SK-N-MC (cell line): ENCODE data around the gene CDH18.

ENCODE experiments used
- DNase-seq: peaks from one replicate; pipeline ENCODE4 v3.0.0-alpha.2; 2011; ENCODE audit warnings: low read depth, low spot score
- H3K27ac ChIP-seq: fragments of 200-600 bp; sonication (generic); 2 replicates; pipeline ENCODE4 v1.5.1; 2016; ENCODE audit warnings: mixed run types
- H3K36me3 ChIP-seq: fragments of 200-600 bp; sonication (generic); 2 replicates; pipeline ENCODE4 v1.6.1; 2017; ENCODE audit warnings: antibody characterized with exemption, low read length, mixed read lengths; ENCODE audit not compliant: insufficient read depth
- H3K4me3 ChIP-seq: fragments of 200-600 bp; sonication (generic); 2 replicates; pipeline ENCODE4 v1.5.1; 2016
- H3K9ac ChIP-seq: fragments of 200-600 bp; sonication (generic); 2 replicates; pipeline ENCODE4 v1.8.0; 2017; ENCODE audit warnings: mixed run types, mixed read lengths; ENCODE audit not compliant: insufficient read length
- H3K9me3 ChIP-seq: fragments of 200-600 bp; sonication (generic); 2 replicates; pipeline ENCODE4 v1.6.1; 2017; ENCODE audit warnings: low read depth, mild to moderate bottlenecking, antibody characterized with exemption, low read length, moderate library complexity, mixed read lengths
- EZH2 ChIP-seq: fragments of 200-600 bp; sonication (generic); IDR thresholded peaks from one replicate; pipeline ENCODE4 v1.6.1; 2017; ENCODE audit warnings: antibody characterized with exemption
- FOXP2 ChIP-seq: optimal IDR thresholded peaks from 2 replicates; pipeline ENCODE3; 2011; ENCODE audit warnings: mild to moderate bottlenecking, moderate library complexity; ENCODE audit not compliant: insufficient read depth; ENCODE audit errors: extremely low read length, control extremely low read depth
- POLR2AphosphoS5 ChIP-seq: IDR thresholded peaks from 2 replicates; pipeline ENCODE4 v1.6.1; 2012; ENCODE audit warnings: mild to moderate bottlenecking, low read depth, low read length, borderline replicate concordance

The CDH18 gene

DNA sequence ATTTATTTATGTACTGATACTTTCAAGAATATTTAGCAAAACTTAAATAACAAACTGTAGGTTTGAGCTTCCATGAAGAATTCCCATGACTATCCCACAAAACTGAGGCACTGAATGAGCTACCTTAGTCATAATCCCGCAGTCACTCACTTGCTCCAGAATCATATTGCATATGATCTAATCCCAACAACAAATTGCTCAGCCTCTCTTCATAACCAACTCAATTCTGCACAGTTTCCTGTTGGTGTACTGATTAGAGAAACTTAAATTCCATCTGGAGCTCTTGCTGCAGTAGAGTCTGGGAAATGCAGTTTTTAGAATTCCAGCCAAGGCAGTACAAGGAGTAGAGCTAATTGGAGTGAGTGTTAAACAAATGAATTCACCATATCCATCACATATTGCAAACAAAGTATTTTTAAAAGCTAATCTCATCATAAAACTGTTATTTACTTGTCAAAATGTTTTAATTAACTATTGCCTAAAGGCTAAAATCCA is 35.7 kb upstream of the CDH18 start:
- TF ChIP-seq EZH2 (no peak), POLR2AphosphoS5 (no peak), FOXP2 (no peak)
- H3K27ac ChIP-seq: no peak overlapping the region
- no peaks in the 10 kb centered on the region for H3K36me3 ChIP-seq
- H3K4me3 ChIP-seq: no peak overlapping the region
- no peak for DNase-seq
- no peak overlapping the region for H3K9ac ChIP-seq
- H3K9me3 ChIP-seq: no peaks in the 10 kb centered on the region

GRCh38 chr5:20020247-20020646 is 32.2 kb upstream of the CDH18 start:
- H3K9me3 ChIP-seq: no peaks in the 10 kb centered on the region
- H3K9ac ChIP-seq: no peak overlapping the region
- TF ChIP-seq FOXP2 (no peak), EZH2 (no peak)
- no peaks in the 10 kb centered on the region for H3K36me3 ChIP-seq
- no peak overlapping the region for H3K4me3 ChIP-seq
- DNase-seq: no peak
- no peak overlapping the region for H3K27ac ChIP-seq

GRCh38 chr5:20017021-20017420 is 29.0 kb upstream of the CDH18 start:
- no peaks in the 10 kb centered on the region for H3K36me3 ChIP-seq
- no peak overlapping the region for H3K9ac ChIP-seq
- H3K4me3 ChIP-seq: no peak overlapping the region
- no peak overlapping the region for H3K27ac ChIP-seq
- no peak for DNase-seq
- no peaks in the 10 kb centered on the region for H3K9me3 ChIP-seq
- TF ChIP-seq EZH2 (no peak), POLR2AphosphoS5 (no peak), FOXP2 (no peak)

GRCh38 chr5:20000416-20000815 is 12.4 kb upstream of the CDH18 start:
- no peak overlapping the region for H3K27ac ChIP-seq
- no peaks in the 10 kb centered on the region for H3K36me3 ChIP-seq
- TF ChIP-seq FOXP2 (no peak), EZH2 (no peak), POLR2AphosphoS5 (no peak)
- H3K4me3 ChIP-seq: no peak overlapping the region
- no peak overlapping the region for H3K9ac ChIP-seq
- no peaks in the 10 kb centered on the region for H3K9me3 ChIP-seq
- no peak for DNase-seq

GRCh38 chr5:19988457-19988856 is 457 bp upstream of the CDH18 start:
- no peak overlapping the region for H3K9ac ChIP-seq
- TF ChIP-seq FOXP2 (no peak), EZH2 (no peak), POLR2AphosphoS5 (no peak)
- peak overlapping the region; percentile 80 for H3K4me3 ChIP-seq
- no peaks in the 10 kb centered on the region for H3K9me3 ChIP-seq
- H3K36me3 ChIP-seq: no peaks in the 10 kb centered on the region
- no peak overlapping the region for H3K27ac ChIP-seq
- DNase-seq: no peak

DNA sequence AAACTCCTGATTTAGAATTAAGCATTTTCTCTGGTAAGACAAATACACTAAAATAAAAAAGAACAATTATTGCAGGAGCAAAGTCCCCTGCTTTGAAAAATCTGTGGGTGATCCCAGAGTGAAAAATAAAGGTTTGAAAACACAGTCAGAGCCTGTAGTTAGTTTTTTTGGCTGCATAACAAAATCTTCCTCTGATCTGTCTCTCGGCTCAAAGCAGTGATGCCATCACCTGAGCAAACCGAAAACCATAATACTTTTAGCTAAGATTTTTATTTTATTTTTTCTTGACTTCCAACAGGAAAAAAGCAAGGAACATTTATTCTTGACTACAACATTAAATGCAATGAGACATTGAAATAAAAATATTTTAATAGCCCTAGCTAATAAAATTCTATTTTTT is 1.2 kb downstream of the CDH18 start:
- Histone ChIP-seq H3K27ac (no peak overlapping the region), H3K9me3 (no peaks in the 10 kb centered on the region), H3K4me3 (no peak overlapping the region), H3K9ac (no peak overlapping the region), H3K36me3 (no peaks in the 10 kb centered on the region)
- TF ChIP-seq EZH2: no peak
- no peak for DNase-seq

GRCh38 chr5:19986031-19986619 is 1.9 kb downstream of the CDH18 start:
- no peak for DNase-seq
- no peak overlapping the region for H3K27ac ChIP-seq
- no peak overlapping the region for H3K4me3 ChIP-seq

DNA sequence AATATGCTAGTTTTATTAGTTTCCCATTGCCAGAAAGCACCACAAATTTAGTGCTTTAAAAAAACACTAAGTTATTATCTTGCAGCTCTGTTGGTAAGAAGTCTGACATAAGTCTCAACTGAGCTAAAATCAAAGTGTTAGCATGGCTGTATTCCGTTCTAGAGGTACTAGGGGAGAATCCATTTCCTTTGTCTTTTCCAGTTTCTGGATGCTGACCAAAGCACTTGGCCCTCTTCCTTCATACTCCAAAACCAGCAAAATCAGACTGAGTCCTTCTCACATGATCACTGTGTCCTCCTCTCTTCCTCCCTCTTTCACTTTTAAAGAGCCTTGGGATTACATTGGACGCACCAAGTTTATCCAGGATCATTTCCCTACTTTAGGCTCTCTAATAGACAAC is 9.5 kb downstream of the CDH18 start:
- Histone ChIP-seq H3K9ac (no peak overlapping the region), H3K9me3 (no peaks in the 10 kb centered on the region), H3K36me3 (no peaks in the 10 kb centered on the region), H3K4me3 (no peak overlapping the region), H3K27ac (no peak overlapping the region)
- TF ChIP-seq FOXP2 (no peak), EZH2 (no peak), POLR2AphosphoS5 (no peak)
- no peak for DNase-seq

More at GRCh38 chr5:19986031-19986619, 1.9 kb downstream of the CDH18 start:
- no peaks in the 10 kb centered on the region for H3K9me3 ChIP-seq
- TF ChIP-seq POLR2AphosphoS5 (no peak), FOXP2 (no peak), EZH2 (no peak)
- H3K9ac ChIP-seq: no peak overlapping the region
- H3K36me3 ChIP-seq: no peaks in the 10 kb centered on the region

GRCh38 chr5:19977099-19977498 is 10.9 kb downstream of the CDH18 start:
- Histone ChIP-seq H3K4me3 (no peak overlapping the region), H3K9ac (no peak overlapping the region), H3K27ac (no peak overlapping the region), H3K36me3 (no peaks in the 10 kb centered on the region), H3K9me3 (no peaks in the 10 kb centered on the region)
- DNase-seq: no peak
- TF ChIP-seq FOXP2: no peak
- no peak for TF ChIP-seq EZH2
- no peak for TF ChIP-seq POLR2AphosphoS5

- no peaks in the 10 kb centered on the region for H3K9me3 ChIP-seq
- TF ChIP-seq POLR2AphosphoS5 (no peak), FOXP2 (no peak), EZH2 (no peak)
- H3K4me3 ChIP-seq: no peak overlapping the region
- H3K36me3 ChIP-seq: no peaks in the 10 kb centered on the region
- H3K9ac ChIP-seq: no peak overlapping the region
- DNase-seq: no peak
- no peak overlapping the region for H3K27ac ChIP-seq
Measured at GRCh38 chr5:19975795-19976194, 12.2 kb downstream of the CDH18 start.
